Stimulated activated CD4-positive, alpha-beta T cell treated with anti-CD3 and anti-CD28 coated beads, Interleukin-15, amount 100 ng/mL, for 24 hours (primary cell): ENCODE results near the gene USP54.
"Not testable (repeated sequence)": the region's sequence is repeated elsewhere in the genome, so short reads cannot be mapped to it uniquely, and the experiment has no call there.

Experiments used
- DNase-seq: peaks from one replicate; pipeline ENCODE4 v3.0.0-alpha.2; 2020

USP54 gene

GRCh38 chr10:73589563-73590126 is 1.5 kb downstream of the USP54 start:
- DNase-seq: no peak

GRCh38 chr10:73588656-73589055 is 2.5 kb downstream of the USP54 start:
- DNase-seq: no peak

GRCh38 chr10:73586583-73586984 is 4.6 kb downstream of the USP54 start:
- no peak for DNase-seq

- DNase-seq: no peak
Observed at GRCh38 chr10:73585327-73585726, 5.8 kb downstream of the USP54 start.

- DNase-seq: no peak
Observed at GRCh38 chr10:73584737-73585136, 6.4 kb downstream of the USP54 start.

GRCh38 chr10:73581918-73582317 is 9.2 kb downstream of the USP54 start:
- DNase-seq: no peak

GRCh38 chr10:73578927-73579326 is 12.2 kb downstream of the USP54 start:
- not testable (repeated sequence) for DNase-seq

GRCh38 chr10:73577788-73578187 is 13.4 kb downstream of the USP54 start:
- DNase-seq: no peak

GRCh38 chr10:73576890-73577591 is 14.1 kb downstream of the USP54 start:
- no peak for DNase-seq

- no peak for DNase-seq
Observed at GRCh38 chr10:73576178-73576889, 14.8 kb downstream of the USP54 start.

- DNase-seq: not testable (repeated sequence)
Observed at GRCh38 chr10:73567025-73567424, 24.1 kb downstream of the USP54 start.

GRCh38 chr10:73561192-73561591 is 29.9 kb downstream of the USP54 start:
- no peak for DNase-seq

GRCh38 chr10:73559590-73559989 is 31.6 kb downstream of the USP54 start:
- no peak for DNase-seq

GRCh38 chr10:73556855-73557254 is 34.3 kb downstream of the USP54 start:
- no peak for DNase-seq

- DNase-seq: no peak
Observed at GRCh38 chr10:73554721-73555120, 36.4 kb downstream of the USP54 start.

- no peak for DNase-seq
Observed at GRCh38 chr10:73553761-73554160, 37.4 kb downstream of the USP54 start.

- DNase-seq: no peak
Observed at GRCh38 chr10:73552819-73553715, 38.1 kb downstream of the USP54 start.

- DNase-seq: no peak
Observed at GRCh38 chr10:73551515-73551914, 39.6 kb downstream of the USP54 start.

- DNase-seq: no peak
Observed at GRCh38 chr10:73545357-73545756, 45.8 kb downstream of the USP54 start.

- no peak for DNase-seq
Observed at GRCh38 chr10:73537709-73538108, 53.4 kb downstream of the USP54 start.

GRCh38 chr10:73537288-73537687 is 53.9 kb downstream of the USP54 start:
- no peak for DNase-seq

- no peak for DNase-seq
Observed at GRCh38 chr10:73534857-73535256, 56.3 kb downstream of the USP54 start.
